ENCODE measurements around the gene TMEM94.
"Not testable (repeated sequence)": the region's sequence is repeated elsewhere in the genome, so short reads cannot be mapped to it uniquely, and the experiment has no call there.

TMEM94 gene

GRCh38 chr17:75476271-75476671 lies 19.8 kb downstream of the TMEM94 start:
- DNase-seq = peak in 26 of 51 donors; percentile 27 to 77 (median 48)

GRCh38 chr17:75476752-75477489 lies 20.5 kb downstream of the TMEM94 start:
- peak in 4 of 51 donors; percentile 20 to 52 (median 30) for DNase-seq

GRCh38 chr17:75477490-75477862 lies 21.0 kb downstream of the TMEM94 start:
- not testable (repeated sequence) for DNase-seq

- DNase-seq = no peak
Measured at GRCh38 chr17:75478508-75478907, 22.1 kb downstream of the TMEM94 start.

- DNase-seq = no peak
Measured at GRCh38 chr17:75480281-75480680, 23.8 kb downstream of the TMEM94 start.

- no peak for DNase-seq
Measured at GRCh38 chr17:75481194-75482068, 25.0 kb downstream of the TMEM94 start.

- no peak for DNase-seq
Measured at GRCh38 chr17:75482098-75482942, 25.9 kb downstream of the TMEM94 start.

GRCh38 chr17:75485688-75486087 lies 29.3 kb downstream of the TMEM94 start:
- DNase-seq = no peak

- DNase-seq = no peak
Measured at GRCh38 chr17:75486151-75486550, 29.7 kb downstream of the TMEM94 start.

- DNase-seq = no peak
Measured at GRCh38 chr17:75486951-75487350, 30.5 kb downstream of the TMEM94 start.

GRCh38 chr17:75487351-75488070 lies 31.1 kb downstream of the TMEM94 start:
- DNase-seq = peak in 6 of 51 donors; percentile 25 to 41 (median 35)

GRCh38 chr17:75488693-75489510 lies 32.5 kb downstream of the TMEM94 start:
- peak in 1 of 51 donors; percentile 27 for DNase-seq

GRCh38 chr17:75489511-75489955 lies 33.1 kb downstream of the TMEM94 start:
- no peak for DNase-seq

- no peak for DNase-seq
Measured at GRCh38 chr17:75490173-75490743, 33.8 kb downstream of the TMEM94 start.

GRCh38 chr17:75490953-75491649 lies 34.7 kb downstream of the TMEM94 start:
- no peak for DNase-seq

GRCh38 chr17:75491680-75492079 lies 35.2 kb downstream of the TMEM94 start:
- no peak for DNase-seq

- DNase-seq = no peak
Measured at GRCh38 chr17:75492555-75493168, 36.2 kb downstream of the TMEM94 start.

GRCh38 chr17:75493476-75494129 lies 37.2 kb downstream of the TMEM94 start:
- no peak for DNase-seq
